H9 (cell line): Measurements from ENCODE around the gene HLA-F. TPM values are rescaled to one million over a fixed set of nuclear protein-coding genes. Genes with fewer than 3 reads are reported as not detected.
A peak's percentile ranks its signal among the peaks of the same experiment; 100 is the strongest.

ENCODE experiments used
- DNase-seq: peaks from one replicate; pipeline ENCODE4 v3.0.0-alpha.2; 2017
- H2AFZ ChIP-seq: one replicate; pipeline ENCODE4 v1.6.1; 2013; ENCODE audit warnings: mild to moderate bottlenecking, low read length, control low read depth, moderate library complexity
- H2AK5ac ChIP-seq: 2 replicates; pipeline ENCODE4 v1.6.1; 2013; ENCODE audit warnings: low read length, control low read depth, mixed read lengths; ENCODE audit not compliant: insufficient read length
- H2BK120ac ChIP-seq: one replicate; pipeline ENCODE4 v1.6.1; 2013; ENCODE audit warnings: low read depth, mild to moderate bottlenecking, low read length, control low read depth, inconsistent platforms; ENCODE audit not compliant: poor library complexity, severe bottlenecking
- H2BK12ac ChIP-seq: 2 replicates; pipeline ENCODE4 v1.6.1; 2013; ENCODE audit warnings: low read length, control low read depth, mixed read lengths, low read depth; ENCODE audit not compliant: insufficient read length
- H2BK15ac ChIP-seq: 2 replicates; pipeline ENCODE4 v1.6.1; 2013; ENCODE audit warnings: low read depth, low read length, control low read depth
- H2BK20ac ChIP-seq: one replicate; pipeline ENCODE4 v1.6.1; 2013; ENCODE audit warnings: low read depth, mild to moderate bottlenecking, low read length, control low read depth, inconsistent platforms; ENCODE audit not compliant: poor library complexity, severe bottlenecking
- H2BK5ac ChIP-seq: 2 replicates; pipeline ENCODE4 v1.6.1; 2013; ENCODE audit warnings: low read length, control low read depth, mixed read lengths; ENCODE audit not compliant: insufficient read length
- H3K14ac ChIP-seq: 2 replicates; pipeline ENCODE4 v1.6.1; 2013; ENCODE audit warnings: low read length, control low read depth; ENCODE audit not compliant: insufficient read depth
- H3K18ac ChIP-seq: 2 replicates; pipeline ENCODE4 v1.6.1; 2013; ENCODE audit warnings: low read depth, mild to moderate bottlenecking, mixed read lengths, low read length, control low read depth; ENCODE audit not compliant: insufficient read length
- H3K23ac ChIP-seq: 2 replicates; pipeline ENCODE4 v1.6.1; 2013; ENCODE audit warnings: low read length, control low read depth, mixed read lengths, low read depth; ENCODE audit not compliant: insufficient read length
- H3K23me2 ChIP-seq: 2 replicates; pipeline ENCODE4 v1.6.1; 2013; ENCODE audit warnings: low read depth, mild to moderate bottlenecking, mixed read lengths, low read length, control low read depth; ENCODE audit not compliant: insufficient read length, poor library complexity, severe bottlenecking
- H3K27ac ChIP-seq: 2 replicates; pipeline ENCODE4 v1.5.1; 2013; ENCODE audit warnings: low read length, control low read depth, mixed read lengths, low read depth; ENCODE audit not compliant: insufficient read length
- H3K27me3 ChIP-seq: 2 replicates; pipeline ENCODE4 v1.6.1; 2013; ENCODE audit warnings: low read length, control low read depth, inconsistent platforms; ENCODE audit not compliant: insufficient read depth
- H3K4ac ChIP-seq: 2 replicates; pipeline ENCODE4 v1.6.1; 2013; ENCODE audit warnings: low read depth, mild to moderate bottlenecking, control low read depth, inconsistent platforms, low read length, moderate library complexity
- H3K4me1 ChIP-seq: 2 replicates; pipeline ENCODE4 v1.6.1; 2013; ENCODE audit warnings: low read length, control low read depth, inconsistent platforms; ENCODE audit not compliant: insufficient read depth
- H3K4me2 ChIP-seq: 2 replicates; pipeline ENCODE4 v1.6.1; 2013; ENCODE audit warnings: low read length, control low read depth, mixed read lengths; ENCODE audit not compliant: insufficient read length, insufficient read depth
- H3K56ac ChIP-seq: 2 replicates; pipeline ENCODE4 v1.6.1; 2013; ENCODE audit warnings: low read depth, mild to moderate bottlenecking, mixed read lengths, low read length, control low read depth; ENCODE audit not compliant: insufficient read length
- H3K79me1 ChIP-seq: 2 replicates; pipeline ENCODE4 v1.6.1; 2013; ENCODE audit warnings: low read depth, mild to moderate bottlenecking, moderate library complexity, low read length, control low read depth, inconsistent platforms; ENCODE audit not compliant: insufficient read depth, poor library complexity, severe bottlenecking
- H3K79me2 ChIP-seq: 2 replicates; pipeline ENCODE4 v1.6.1; 2013; ENCODE audit warnings: low read length, control low read depth, inconsistent platforms; ENCODE audit not compliant: insufficient read depth
- H3K9ac ChIP-seq: 2 replicates; pipeline ENCODE4 v1.6.1; 2013; ENCODE audit warnings: low read length, control low read depth, mixed read lengths; ENCODE audit not compliant: insufficient read length; ENCODE audit errors: extremely low read depth
- H3K9me3 ChIP-seq: one replicate; pipeline ENCODE4 v1.6.1; 2013; ENCODE audit warnings: low read depth, low read length, inconsistent platforms; ENCODE audit not compliant: control insufficient read depth
- H3T11ph ChIP-seq: one replicate; pipeline ENCODE4 v1.6.1; 2013; ENCODE audit warnings: mild to moderate bottlenecking, low read length, control low read depth, inconsistent platforms
- H4K20me1 ChIP-seq: one replicate; pipeline ENCODE4 v1.6.1; 2013; ENCODE audit not compliant: control insufficient read depth, insufficient read length, insufficient read depth
- H4K5ac ChIP-seq: 2 replicates; pipeline ENCODE4 v1.6.1; 2013; ENCODE audit warnings: low read depth, mild to moderate bottlenecking, mixed read lengths, low read length, control low read depth; ENCODE audit not compliant: insufficient read length
- H4K8ac ChIP-seq: replicated peaks from 2 replicates; pipeline ENCODE4 v1.6.1; 2013; ENCODE audit warnings: low read length, control low read depth, mixed read lengths, low read depth; ENCODE audit not compliant: insufficient read length
- H4K91ac ChIP-seq: 2 replicates; pipeline ENCODE4 v1.6.1; 2013; ENCODE audit warnings: low read depth, mild to moderate bottlenecking, moderate library complexity, mixed read lengths, low read length, control low read depth; ENCODE audit not compliant: insufficient read length
- H3K27ac Mint-ChIP-seq, 3 experiments: 2 replicates in 2 of 3; 3 replicates in 1 of 3; pipeline ENCODE4 v1.8.0; 2020 to 2021; ENCODE audit warnings: mixed read lengths in 3 of 3, mild to moderate bottlenecking in 1 of 3, moderate library complexity in 1 of 3
- H3K27me3 Mint-ChIP-seq: 2 replicates; pipeline ENCODE4 v1.8.0; 2021; ENCODE audit warnings: low read depth, mild to moderate bottlenecking, moderate library complexity, mixed read lengths
- H3K36me3 Mint-ChIP-seq, 3 experiments: 2 replicates in 2 of 3; 3 replicates in 1 of 3; pipeline ENCODE4 v1.8.0; 2020 to 2021; ENCODE audit warnings: low read depth in 3 of 3, mixed read lengths in 3 of 3; ENCODE audit not compliant: insufficient read depth in 1 of 3
- H3K4me1 Mint-ChIP-seq, 2 experiments: 2 replicates each; pipeline ENCODE4 v1.8.0; 2020; ENCODE audit warnings: mixed read lengths in 2 of 2
- H3K4me3 Mint-ChIP-seq, 2 experiments: 2 replicates in 1 of 2; 3 replicates in 1 of 2; pipeline ENCODE4 v1.8.0; 2020 to 2021; ENCODE audit warnings: mild to moderate bottlenecking in 2 of 2, mixed read lengths in 2 of 2, moderate library complexity in 1 of 2
- H3K9me3 Mint-ChIP-seq, 2 experiments: 2 replicates in 1 of 2; 3 replicates in 1 of 2; pipeline ENCODE4 v1.8.0; 2020; ENCODE audit warnings: mild to moderate bottlenecking in 2 of 2, mixed read lengths in 2 of 2, moderate library complexity in 1 of 2
- WGBS: extraction: QIAGEN DNeasy Blood & Tissue Kit; methylation state at CpG from one replicate; pipeline ENCODE4 v1.1.7; 2013; ENCODE audit warnings: missing lambda C conversion rate, low lambda C conversion rate, mixed read lengths; ENCODE audit not compliant: insufficient read length; ENCODE audit errors: extremely low coverage; 5-methylcytosine and 5-hydroxymethylcytosine counted together
- total RNA-seq: library from RNA; stranded (reverse); gene quantifications from 2 replicates; pipeline ENCODE4 v1.2.1, GENCODE V29; 2021
- TF ChIP-seq, protein P1 (sequence below): fragments of 200-600 bp; sonication (generic); conservative IDR thresholded peaks from 3 replicates; pipeline ENCODE4 v1.8.0; 2021; ENCODE audit warnings: antibody characterized with exemption, mild to moderate bottlenecking

Gene HLA-F
- total RNA-seq, 1 experiment from 2014 or later: 7.4 TPM

DNA sequence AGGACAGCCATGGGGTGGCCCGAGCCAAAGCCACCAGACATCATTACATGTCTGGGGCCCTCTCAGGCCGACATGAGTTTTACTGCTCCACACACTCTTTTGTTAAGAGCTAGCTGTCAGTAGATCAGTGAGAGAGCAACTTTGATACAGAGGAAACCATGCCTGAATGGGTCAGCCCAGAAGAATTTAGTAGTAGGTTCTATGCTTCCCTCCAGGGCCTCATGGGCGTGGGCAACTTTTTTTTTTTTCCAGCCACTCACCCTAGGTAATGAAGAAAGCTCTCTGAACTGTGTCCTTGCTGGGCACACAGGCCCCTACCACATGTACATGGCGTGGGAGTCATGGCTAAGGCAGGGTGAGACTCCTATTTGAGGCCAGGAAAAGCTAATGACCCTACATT is 38.8 kb downstream of the HLA-F start:
- Histone ChIP-seq H3K27ac (no peak overlapping the region), H3K9ac (no peak overlapping the region), H3K79me2 (no peaks in the 10 kb centered on the region), H4K20me1 (no peaks in the 10 kb centered on the region), H2BK12ac (no peak overlapping the region), H2BK15ac (no peak overlapping the region), H3K4ac (no peak overlapping the region), H2AK5ac (no peak overlapping the region), H2BK20ac (no peak overlapping the region), H4K5ac (no peak overlapping the region), H4K8ac (no peak overlapping the region), H3K56ac (no peak overlapping the region), H2BK120ac (no peak overlapping the region), H3K4me1 (peaks cover 25% of the 10 kb centered on the region), H3K23me2 (no peaks in the 10 kb centered on the region), H3K9me3 (no peaks in the 10 kb centered on the region), H3T11ph (no peak overlapping the region), H3K23ac (no peak overlapping the region), H3K14ac (no peak overlapping the region), H2AFZ (no peak overlapping the region), H3K27me3 (no peaks in the 10 kb centered on the region), H2BK5ac (no peak overlapping the region), H3K18ac (no peak overlapping the region), H3K4me2 (no peak overlapping the region), H3K79me1 (no peaks in the 10 kb centered on the region), H4K91ac (no peak overlapping the region)
- H3K36me3 Mint-ChIP-seq: no peaks in the 10 kb centered on the region
- peak overlapping the region in 1 of 3 experiments; percentile 74; a peak in 1 of 7 replicates for H3K27ac Mint-ChIP-seq
- H3K9me3 Mint-ChIP-seq: peaks cover 0 to 2% of the 10 kb centered on the region in 2 experiments; a peak in 1 of 5 replicates
- no peak for DNase-seq
- peaks cover 42 to 44% of the 10 kb centered on the region in 2 experiments for H3K4me1 Mint-ChIP-seq
- no peak overlapping the region for H3K4me3 Mint-ChIP-seq
- no CpG with 5 or more reads among the region's 4 CpGs for WGBS
- peaks cover 12% of the 10 kb centered on the region for H3K27me3 Mint-ChIP-seq
- TF ChIP-seq, protein P1, sequence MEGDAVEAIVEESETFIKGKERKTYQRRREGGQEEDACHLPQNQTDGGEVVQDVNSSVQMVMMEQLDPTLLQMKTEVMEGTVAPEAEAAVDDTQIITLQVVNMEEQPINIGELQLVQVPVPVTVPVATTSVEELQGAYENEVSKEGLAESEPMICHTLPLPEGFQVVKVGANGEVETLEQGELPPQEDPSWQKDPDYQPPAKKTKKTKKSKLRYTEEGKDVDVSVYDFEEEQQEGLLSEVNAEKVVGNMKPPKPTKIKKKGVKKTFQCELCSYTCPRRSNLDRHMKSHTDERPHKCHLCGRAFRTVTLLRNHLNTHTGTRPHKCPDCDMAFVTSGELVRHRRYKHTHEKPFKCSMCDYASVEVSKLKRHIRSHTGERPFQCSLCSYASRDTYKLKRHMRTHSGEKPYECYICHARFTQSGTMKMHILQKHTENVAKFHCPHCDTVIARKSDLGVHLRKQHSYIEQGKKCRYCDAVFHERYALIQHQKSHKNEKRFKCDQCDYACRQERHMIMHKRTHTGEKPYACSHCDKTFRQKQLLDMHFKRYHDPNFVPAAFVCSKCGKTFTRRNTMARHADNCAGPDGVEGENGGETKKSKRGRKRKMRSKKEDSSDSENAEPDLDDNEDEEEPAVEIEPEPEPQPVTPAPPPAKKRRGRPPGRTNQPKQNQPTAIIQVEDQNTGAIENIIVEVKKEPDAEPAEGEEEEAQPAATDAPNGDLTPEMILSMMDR: no peak
